H4 (cell line): ENCODE results near the gene PIPOX. TPM values are rescaled to one million over a fixed set of nuclear protein-coding genes. Genes with fewer than 3 reads are reported as not detected.
"Not testable (repeated sequence)": the region's sequence is repeated elsewhere in the genome, so short reads cannot be mapped to it uniquely, and the experiment has no call there.

ENCODE experiments used
- DNase-seq: peaks from one replicate; pipeline ENCODE4 v3.0.0-alpha.2; 2015; ENCODE audit warnings: low spot score
- total RNA-seq: library from RNA; depleted of rRNA; stranded (reverse); fragments of >200 nt; shearing (Covaris generic); gene quantifications from 2 replicates; pipeline ENCODE4 v1.2.3, GENCODE V29; 2014

PIPOX gene
- total RNA-seq, 1 experiment from 2014 or later, result 0.23 TPM

DNA sequence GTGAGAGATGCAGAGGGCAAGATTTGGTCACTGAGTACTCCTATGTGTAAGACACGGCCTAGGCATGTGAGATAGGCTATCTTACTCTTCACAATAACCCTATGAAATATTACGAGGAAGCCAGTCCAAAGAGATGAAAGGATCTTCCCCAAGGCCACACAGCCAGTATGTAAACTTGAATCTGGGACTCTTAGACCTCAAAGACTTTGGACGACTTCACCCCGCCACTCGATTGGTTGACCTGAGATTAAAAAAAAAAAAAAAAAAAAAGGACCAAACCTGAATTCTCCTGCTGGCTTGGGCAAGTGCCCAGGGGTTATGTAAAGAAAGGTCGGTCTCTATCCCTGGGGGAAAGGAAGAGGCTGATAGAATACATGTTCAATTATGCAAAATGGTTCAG lies 33.1 kb downstream of the PIPOX start:
- DNase-seq, result no peak

DNA sequence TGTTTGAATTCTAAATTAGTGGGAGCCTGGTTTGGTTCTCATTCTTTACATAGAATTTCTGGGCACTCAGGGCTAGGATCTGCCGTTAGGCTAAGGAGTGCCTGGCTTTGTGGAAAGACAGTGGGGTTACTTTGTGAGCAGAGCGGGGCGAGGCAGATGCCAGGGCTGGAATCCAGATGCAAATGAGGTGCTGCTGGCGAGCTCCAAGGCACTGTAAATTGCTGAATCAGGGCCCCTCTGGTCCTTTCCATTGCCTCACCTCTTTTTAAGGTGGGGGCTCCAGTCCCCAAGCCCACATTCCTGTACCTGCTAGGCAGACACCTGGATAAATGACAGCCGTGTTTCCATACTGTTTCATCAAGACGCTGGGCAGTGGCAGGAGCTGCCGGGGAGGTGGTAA lies 33.8 kb downstream of the PIPOX start:
- DNase-seq, result no peak

DNA sequence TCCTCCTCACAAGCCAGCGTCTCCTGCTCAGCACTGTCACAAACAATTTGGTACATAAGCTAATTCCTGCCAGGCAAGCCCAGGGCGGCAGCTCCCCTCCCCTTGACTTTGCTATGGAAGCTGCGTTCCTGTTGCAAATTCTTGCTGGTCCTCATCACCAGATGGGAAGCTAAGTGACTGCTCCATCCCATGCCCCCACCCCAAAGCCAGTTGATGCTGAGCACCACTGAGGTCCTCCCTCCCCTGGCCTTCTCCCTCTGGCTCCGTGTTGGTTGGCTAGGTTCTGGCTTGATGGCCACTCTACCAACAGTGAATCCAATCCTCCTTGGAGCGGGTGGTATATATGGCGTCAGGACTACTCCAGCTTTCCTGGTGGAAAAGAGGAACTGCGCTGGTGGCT lies 34.4 kb downstream of the PIPOX start:
- DNase-seq, result no peak

DNA sequence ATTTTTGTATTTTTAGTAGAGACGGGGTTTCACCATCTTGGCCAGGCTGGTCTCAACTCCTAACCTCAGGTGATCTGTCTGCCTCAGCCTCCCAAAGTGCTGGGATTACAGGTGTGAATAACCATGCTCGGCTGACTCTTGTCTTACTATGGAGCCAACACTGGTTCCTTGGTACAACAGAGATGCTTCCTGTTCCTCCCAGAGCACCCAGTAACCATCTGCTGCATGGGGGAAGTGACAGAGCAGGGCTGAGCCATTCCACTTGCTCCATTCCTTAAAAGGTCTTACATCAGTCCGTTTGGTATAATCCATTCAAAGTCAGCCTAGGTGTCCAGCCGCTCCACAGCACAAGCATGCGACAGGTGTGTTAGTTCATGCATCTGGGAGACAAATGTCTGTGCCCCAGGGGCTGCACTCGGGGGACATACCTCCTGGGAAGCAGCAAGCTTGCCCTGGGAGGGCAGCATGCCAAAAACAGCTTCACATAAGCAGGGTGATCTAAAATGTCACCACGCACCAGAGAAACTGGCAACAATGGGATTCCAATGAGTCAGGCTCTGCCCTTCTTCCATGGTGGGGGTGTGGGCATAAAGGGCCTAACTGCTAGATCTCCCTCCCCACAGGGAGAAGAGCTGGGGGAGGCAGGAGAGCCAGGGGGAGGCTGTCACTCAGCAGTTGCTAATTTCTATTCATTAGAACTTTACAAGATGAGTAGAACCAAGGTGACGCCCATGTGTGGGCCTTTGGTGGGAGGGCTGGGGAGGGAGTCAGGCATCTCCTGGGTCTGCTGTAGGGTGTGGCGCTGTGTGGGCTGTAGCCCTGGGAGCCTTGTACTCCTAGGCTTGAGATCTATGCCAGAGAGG lies 35.5 kb downstream of the PIPOX start:
- DNase-seq, result peak; percentile 20

DNA sequence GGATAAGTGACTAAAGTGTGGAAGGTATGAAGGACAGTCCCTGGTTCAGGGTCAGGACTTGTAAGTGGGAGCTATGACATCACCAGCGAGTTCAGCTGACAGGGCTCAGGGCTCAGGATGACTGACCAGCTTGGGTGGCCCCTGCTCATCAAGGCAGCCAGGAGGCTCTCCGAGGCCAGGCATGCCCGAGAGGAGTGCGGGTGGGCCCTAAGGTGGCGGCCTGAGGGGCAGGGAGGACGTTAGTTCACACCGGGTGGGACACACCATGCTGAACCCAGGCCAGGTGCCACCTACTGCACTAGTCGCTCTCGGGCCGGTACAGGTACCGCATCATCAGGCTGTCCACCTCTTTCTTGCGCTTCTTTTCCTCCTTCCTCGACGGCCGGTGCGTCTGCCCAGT lies 36.5 kb downstream of the PIPOX start:
- DNase-seq, result no peak

DNA sequence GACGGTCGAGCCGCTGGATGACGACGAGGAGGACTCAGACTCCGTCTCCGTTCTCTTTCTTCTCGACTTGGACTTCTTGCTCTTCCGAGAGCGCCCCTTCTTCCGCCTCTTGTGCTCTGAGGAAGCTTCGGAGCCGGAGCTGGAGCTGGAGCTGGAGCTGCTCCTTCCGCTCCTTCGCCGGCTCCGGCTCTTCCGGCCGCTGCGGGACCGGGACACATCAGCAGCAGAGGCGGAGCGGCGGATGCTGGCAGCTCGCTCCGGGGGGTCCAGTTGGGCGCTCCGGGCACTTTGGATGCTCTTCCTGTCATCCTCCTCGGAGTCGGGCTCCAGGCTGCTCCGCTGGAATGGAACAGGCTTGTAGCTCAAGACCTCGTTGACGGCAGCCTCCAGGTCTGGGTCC lies 36.9 kb downstream of the PIPOX start:
- DNase-seq, result no peak

DNA sequence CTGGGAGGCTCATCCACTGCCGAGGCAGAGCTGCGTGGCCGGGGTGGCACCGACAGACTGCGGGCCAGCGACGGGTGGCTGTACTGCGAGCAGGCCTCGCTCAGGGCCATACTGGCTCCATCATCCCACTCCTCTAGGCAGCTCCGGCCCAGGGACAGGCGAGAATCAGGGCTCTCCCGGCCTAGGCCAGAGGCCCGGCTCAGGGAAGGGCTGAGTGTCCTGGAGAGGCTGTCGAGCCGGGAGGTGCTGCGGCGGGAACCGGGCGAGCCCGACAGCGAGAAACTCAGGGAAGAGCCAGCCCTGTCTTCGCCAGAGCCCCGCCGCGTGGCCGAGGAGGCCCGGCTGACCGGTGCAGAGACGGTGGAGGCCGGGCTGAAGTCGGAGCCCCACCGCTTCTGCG lies 37.4 kb downstream of the PIPOX start:
- DNase-seq, result no peak

DNA sequence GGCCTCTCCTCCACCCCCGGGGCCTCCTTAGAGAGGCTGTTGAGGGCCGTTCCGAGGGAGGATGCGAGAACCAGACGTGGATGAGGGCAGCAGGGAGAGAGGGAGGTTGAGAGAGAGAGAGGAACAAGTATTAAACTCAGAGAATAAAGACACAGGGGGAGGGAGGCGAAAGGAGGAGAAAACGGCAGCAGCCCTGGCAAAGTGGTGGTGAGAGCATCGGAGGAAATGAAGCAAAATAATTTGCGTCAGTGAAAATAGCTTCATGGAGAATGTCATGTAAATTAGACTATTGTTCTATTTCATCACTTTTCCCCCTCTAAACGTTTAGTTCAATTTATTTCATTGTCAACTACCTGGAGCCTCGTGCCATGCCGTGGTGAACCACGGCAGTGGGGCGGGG lies 38.0 kb downstream of the PIPOX start:
- DNase-seq, result no peak

DNA sequence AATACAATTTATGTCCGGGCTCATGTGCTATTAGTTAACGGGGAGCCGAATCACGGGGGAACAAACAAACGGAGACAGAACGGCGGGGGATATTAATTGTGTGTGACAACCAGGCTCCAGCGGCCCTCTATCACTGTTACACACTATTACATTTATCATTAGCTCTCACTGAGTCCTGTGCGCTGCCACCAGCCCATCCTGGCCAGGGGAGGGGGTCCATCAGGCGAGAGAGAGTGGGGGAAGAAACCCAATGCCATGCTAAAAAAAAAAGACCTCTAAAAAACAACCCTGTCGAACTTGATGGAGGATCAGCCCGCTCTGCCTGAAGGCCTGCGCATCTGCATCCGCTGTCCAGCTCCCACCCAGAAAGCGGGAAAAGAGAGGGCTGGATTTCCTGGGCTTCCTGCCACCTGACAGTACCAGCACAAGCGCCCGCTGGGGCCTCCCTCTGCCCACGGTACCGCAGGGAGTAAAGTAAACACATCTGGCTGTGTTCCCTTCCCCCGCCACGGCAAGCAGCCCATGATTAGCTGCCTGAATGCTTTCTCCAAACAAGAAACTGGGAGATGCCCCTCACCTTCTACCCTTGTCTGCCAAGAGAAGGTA lies 41.7 kb downstream of the PIPOX start:
- peak; percentile 63 for DNase-seq

DNA sequence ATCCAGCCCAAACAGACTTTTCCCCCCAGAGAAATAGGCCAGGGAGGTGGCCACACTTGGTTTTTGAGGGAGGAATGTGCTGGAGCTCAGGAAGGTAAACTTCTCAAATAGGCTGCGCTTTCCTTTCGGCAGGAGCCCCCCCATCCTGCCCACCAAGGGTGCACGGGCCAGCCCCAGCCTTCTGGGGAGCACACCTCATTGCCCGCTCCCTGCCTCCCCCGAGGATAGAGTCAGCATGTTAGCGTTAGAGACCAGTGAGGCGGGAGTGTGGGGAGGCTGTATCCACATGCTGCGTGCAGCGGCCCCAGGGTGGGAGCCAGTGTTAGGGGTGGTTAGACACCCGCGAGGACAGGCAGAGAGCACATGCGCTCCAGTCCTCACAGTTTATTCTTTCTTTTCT lies 42.3 kb downstream of the PIPOX start:
- DNase-seq, result no peak

DNA sequence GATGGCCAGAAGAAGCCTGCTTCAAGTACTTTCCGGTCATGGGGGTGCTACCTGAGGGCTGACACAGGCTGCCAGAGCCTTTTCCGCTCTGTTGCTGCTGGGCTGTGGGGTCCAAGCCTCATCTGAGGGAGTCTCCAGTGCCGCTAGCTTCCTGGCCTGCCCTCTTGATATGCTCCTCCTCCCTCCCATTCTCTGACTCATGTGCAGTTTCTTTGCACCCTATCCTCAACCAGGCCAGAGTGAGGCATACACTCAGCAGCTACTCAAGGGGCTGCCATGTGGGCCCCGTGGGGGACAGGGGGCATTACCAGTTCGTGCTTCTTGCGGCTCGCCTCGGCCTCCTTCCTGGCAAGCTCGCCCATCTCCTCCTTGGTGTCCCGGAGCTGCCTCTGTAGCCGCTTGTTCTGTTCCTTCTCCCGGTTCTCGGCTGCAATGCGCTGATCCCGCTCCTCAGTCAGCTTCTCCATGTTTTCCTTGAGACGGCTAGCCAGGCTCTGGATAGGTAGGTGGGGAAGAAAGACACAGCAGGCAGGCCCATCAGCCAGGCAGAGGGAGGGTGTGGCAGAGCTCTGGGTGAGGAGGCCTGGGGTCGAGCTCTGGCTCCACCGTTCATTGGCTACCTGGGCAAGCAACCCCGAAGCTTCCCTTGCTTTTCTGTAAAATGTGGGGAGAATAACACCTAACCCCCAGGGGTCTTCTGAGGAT lies 43.8 kb downstream of the PIPOX start:
- DNase-seq, result no peak

DNA sequence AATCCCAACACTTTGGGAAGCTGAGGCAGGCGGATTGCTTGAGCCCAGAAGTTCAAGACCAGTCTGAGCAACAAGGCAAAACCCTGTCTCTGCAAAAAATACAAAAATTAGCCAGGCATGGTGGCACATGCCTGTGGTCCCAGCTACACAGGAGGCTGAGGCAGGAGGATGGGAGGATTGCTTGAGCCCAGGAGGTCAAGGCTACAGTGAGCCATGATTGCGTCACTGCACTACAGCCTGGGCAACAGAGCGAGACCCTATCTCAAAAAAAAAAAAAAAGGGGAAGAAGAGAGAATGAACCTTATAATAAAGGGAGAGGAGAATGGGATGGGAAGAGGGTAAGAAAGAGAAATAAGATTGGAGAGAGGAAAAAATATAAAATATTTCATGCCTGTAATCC lies 45.8 kb downstream of the PIPOX start:
- DNase-seq, result not testable (repeated sequence)

DNA sequence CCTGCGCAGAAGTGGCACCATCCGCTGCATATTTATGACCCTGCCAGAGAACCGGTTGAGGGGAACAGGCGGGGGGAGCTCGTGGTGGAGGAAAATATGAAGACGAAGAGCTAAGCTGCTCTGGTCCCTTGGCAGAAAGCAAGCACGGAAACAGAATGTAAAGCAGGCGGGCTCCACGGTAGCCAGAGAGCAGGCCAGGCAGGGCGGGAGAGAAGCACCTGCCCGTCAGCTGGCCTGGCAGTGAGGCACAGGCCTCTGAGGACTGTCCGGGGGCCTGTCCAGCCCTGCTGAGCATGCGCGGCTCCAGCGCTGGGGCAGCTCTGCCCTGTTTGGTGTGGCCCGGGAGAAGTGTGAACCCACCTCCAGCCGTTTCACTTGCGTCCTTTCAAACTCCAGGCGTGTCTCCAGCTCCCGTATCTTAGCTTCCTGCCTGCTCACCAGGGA lies 46.7 kb downstream of the PIPOX start:
- no peak for DNase-seq

DNA sequence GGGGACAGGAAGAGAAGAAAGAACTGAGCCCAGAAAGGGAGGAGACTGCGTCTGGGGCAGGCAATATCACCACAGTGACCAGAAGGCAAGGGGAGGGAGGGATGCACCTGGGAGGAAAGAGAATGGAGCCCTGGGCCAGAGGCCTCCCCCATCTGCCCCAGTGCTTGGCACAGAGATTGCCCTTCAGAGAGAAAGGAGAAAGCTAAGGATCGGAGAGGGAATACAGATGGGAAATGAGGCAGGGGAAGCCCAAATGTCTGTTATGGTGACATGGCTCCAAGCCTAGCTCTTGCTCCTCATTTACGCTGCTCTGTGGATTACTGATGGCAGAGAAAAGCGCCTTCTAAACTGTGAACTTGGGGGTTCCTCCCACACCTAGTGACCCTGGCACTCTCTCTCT lies 47.2 kb downstream of the PIPOX start:
- no peak for DNase-seq

DNA sequence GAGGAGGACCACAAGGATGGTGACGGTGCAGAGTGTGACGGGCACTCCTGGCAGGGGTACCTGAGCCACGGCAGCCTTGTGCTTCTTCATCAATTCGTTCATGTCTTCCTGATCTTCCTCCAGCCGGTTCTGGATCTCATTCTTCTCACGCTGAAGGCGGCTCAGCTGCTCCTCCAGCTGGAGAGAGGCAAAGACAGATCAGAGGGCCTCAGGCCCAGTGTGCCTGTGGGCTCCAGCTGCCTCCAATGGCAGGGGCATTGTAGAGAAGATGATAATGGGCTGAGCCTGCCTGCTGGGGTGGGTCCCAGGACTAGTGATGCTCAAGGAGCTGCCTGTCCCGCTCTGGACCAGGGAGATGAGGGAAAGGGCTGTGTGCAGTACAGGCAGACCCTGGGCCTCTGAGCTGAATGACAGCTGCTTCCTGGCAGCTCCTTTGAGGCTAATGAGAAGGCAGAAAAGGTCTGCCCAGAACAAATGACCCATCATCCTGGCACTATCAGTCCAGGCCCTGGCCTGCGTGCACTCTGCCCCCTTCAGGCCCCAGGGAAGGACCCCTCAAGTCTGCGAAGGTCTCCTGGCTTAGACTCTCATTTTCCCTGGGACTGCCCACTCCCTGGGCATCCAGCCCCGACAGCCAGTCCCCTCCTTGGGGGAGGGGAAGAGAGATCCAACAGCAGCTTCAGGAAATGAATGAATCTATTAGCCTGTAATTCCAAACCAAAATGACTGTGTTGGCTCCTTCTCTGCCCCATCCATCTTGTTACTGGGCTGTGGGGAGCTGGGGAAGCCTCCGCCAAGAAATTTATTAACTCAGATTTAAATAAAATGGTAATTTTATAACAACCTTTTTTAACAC lies 48.0 kb downstream of the PIPOX start:
- no peak for DNase-seq

DNA sequence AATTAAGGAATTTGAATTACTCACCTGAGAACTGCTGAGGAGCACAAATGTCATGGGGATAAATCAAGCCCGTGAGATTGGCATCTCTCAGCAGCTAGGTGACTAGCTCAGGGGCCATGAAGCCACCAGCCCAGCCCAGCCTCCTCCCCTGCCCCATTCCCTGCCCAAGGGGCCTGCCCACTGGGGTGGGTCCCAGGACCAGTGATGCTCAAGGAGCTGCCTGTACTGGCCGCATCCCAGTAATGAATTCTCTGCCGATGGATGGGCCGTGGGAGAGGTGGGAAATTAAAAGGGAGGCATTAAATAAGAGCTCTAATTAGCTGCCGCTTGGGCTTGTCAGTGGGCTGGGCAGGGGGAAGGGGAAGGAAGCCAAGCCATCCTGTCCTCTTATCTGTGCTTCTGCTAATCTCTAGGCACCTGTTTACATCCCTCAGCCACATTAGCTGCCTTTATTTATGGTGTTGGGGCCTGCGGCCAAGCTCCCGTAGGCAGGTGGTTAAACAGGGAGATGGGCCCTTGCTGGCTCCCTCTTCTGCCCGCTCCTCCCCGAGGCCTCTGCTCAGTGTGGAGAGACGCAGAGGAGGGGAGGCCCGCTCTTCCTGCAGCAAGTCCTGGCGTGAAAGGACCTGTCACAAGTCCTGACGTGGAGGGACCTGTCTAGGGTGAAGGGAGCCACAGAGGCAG lies 48.8 kb downstream of the PIPOX start:
- no peak for DNase-seq

DNA sequence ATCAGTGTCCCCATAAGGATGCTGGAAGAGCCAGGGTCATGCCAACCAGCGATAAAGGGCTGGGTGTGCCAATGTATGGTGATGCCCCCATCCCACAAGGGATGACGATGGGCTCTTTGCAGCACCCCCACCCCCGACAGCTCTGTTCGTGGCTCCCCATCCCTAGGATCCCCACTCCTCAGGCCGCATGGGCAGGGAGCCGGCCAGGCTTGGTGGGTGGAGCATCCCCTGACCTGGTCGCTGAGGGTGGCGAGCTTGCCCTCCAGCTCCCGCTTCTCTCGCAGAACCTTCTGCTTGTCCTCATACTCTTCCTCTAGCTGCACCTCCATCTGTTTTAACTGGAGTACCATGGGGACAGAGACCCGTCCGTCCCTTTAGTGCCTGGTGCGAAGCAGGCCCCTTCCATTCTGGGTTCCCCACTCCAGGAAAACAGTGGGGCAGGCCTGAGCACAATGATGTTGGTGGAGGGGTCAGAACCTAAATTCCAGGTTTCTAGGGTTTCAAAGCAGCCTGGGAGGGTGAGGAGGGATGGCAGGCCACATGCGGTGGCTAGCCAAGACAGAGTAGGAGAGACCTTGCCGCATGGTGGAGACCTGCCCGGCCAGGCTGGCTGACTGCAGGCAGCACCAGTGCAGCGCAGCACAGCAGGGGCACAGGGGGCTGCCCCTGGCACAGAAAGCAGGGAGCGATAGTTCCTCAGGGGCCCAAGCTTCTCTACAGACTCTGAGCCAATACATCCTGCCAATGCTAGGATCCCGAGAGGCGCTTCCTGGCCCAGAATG lies 50.3 kb downstream of the PIPOX start:
- no peak for DNase-seq

DNA sequence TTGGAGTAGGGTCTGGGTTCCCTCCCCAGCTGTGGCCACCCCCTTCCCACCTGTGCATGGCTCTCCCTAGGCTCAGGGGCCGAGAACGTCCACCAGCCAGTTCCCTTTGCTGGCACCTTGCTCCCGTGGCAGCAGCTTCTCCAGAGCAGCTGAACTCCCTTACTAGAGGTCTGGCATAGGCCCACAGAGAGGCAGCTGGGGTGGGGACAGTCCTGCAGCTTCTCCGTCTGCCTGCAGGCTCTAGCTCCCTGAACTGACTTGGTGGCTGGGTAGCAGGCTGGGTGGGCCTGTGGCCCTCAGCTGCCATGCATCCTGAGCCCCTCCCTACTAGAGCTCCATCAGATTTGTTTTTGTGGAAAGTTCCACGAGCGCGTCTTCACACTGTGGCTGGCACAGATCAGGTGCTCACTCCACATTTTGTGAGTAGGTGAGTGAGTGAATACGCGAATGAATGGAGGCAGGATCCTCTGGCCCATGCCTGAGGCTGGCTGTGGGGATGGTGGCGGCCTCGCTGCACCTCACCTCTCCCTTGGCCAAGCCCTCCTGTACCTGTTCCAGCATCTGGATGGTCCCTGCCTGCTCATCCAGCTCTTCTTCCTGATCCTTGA lies 51.3 kb downstream of the PIPOX start:
- no peak for DNase-seq

DNA sequence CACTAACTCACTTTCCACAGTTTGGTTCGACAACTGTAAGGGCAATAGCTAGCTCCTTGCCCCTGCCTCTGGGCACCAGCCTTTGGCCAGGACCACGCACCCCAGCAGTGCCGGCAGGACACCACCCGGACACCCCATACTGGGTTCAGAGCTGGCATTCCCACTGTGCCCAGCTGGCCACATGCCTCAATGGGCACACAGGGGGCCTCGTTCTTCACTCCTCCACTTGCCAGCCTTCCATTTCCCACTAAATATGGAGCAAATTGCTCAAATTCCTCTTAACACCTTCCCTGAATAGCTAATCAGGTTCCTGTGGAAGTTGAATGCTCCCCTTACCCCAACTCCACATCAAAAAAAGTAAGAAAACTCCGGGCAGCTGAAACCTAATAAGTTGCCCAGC lies 52.5 kb downstream of the PIPOX start:
- DNase-seq, result no peak

DNA sequence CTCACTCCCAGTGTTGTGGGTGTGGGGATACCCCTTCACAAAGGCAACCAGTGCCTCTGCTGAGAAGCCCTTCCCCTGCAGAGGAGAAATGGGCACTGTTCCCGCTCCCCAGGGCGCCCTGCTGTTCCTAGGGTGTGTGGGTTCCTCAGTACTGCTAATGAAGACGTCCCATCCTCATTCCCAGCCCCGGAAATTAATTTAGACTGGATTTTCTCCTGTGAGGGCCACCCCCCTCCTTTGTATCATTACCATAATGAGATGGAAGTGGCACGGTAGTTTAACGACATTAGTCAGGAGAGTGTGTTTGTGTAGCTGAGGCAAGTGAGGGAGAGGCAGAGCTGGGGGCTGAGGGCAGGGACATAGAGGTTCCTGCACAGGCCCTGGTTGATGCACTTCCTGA lies 53.2 kb downstream of the PIPOX start:
- no peak for DNase-seq
